H1 (cell line): ENCODE data around the gene GALNT1. TPM values are rescaled to one million over a fixed set of nuclear protein-coding genes. Genes with fewer than 3 reads are reported as not detected.

Source experiments
- CTCF ChIA-PET: fragments of 300-600 bp; sonication (Branson Sonifier 250); formaldehyde crosslinking; loops from one replicate; lab custom pipeline; 2021; ENCODE audit not compliant: partially characterized antibody; lab: Charles Lee
- POLR2A ChIA-PET: fragments of 300-600 bp; sonication (Branson Sonifier 250); formaldehyde crosslinking; loops from one replicate; lab custom pipeline; 2021; ENCODE audit warnings: inconsistent platforms; ENCODE audit not compliant: partially characterized antibody; lab: Charles Lee
- DNase-seq, 2 experiments: peaks; one replicate each; pipeline versions ENCODE4 v3.0.0 to v3.0.0-alpha.2; 2010 to 2022; ENCODE audit warnings: low spot score in 2 of 2, low read depth in 1 of 2, mixed read lengths in 1 of 2
- FAIRE-seq: peaks from 2 replicates; lab custom pipeline; 2011; peaks lifted over from hg19 to GRCh38; lab: Jason Lieb, UNC
- H2AFZ ChIP-seq: 2 replicates; pipeline ENCODE4 v1.8.1; 2012; ENCODE audit warnings: low read length, inconsistent platforms
- H2AK5ac ChIP-seq: 2 replicates; pipeline ENCODE4 v1.6.1; 2013; ENCODE audit warnings: low read depth, low read length
- H2BK120ac ChIP-seq: replicated peaks from 2 replicates; pipeline ENCODE3; 2013; ENCODE audit warnings: low read depth, low read length, inconsistent platforms
- H2BK12ac ChIP-seq: 2 replicates; pipeline ENCODE4 v1.6.1; 2013; ENCODE audit warnings: low read depth, low read length
- H2BK15ac ChIP-seq: 2 replicates; pipeline ENCODE4 v1.6.1; 2013; ENCODE audit warnings: low read length
- H2BK20ac ChIP-seq: 2 replicates; pipeline ENCODE4 v1.6.1; 2013; ENCODE audit warnings: low read length
- H2BK5ac ChIP-seq: 2 replicates; pipeline ENCODE4 v1.6.1; 2013; ENCODE audit warnings: low read depth, low read length
- H3K14ac ChIP-seq: 2 replicates; pipeline ENCODE4 v1.6.1; 2013; ENCODE audit warnings: inconsistent platforms; ENCODE audit not compliant: insufficient read length
- H3K18ac ChIP-seq: 2 replicates; pipeline ENCODE4 v1.6.1; 2013; ENCODE audit warnings: low read length; ENCODE audit errors: extremely low read depth
- H3K23ac ChIP-seq: 2 replicates; pipeline ENCODE4 v1.6.1; 2013; ENCODE audit warnings: inconsistent platforms; ENCODE audit not compliant: insufficient read length
- H3K23me2 ChIP-seq: 2 replicates; pipeline ENCODE4 v1.6.1; 2013; ENCODE audit warnings: low read depth, low read length
- H3K27ac ChIP-seq: 2 replicates; pipeline ENCODE4 v1.6.1; 2011; ENCODE audit warnings: low read depth, low read length, inconsistent platforms
- H3K27me3 ChIP-seq, 4 experiments: replicated peaks in 1 of 4; 1 replicate in 1 of 4; 2 replicates in 3 of 4; pipeline versions ENCODE4 v1.6.1 to v1.8.1; 2011 to 2013; ENCODE audit warnings: low read length in 3 of 4, mild to moderate bottlenecking in 3 of 4, inconsistent platforms in 2 of 4, mixed read lengths in 2 of 4, moderate library complexity in 1 of 4; ENCODE audit not compliant: control insufficient read depth in 3 of 4, insufficient read depth in 3 of 4; ENCODE audit errors: extremely low read depth in 1 of 4
- H3K36me3 ChIP-seq, 4 experiments: 2 replicates each; pipeline versions ENCODE4 v1.6.1 to v1.8.1; 2011 to 2013; ENCODE audit warnings: mild to moderate bottlenecking in 4 of 4, low read length in 3 of 4, moderate library complexity in 2 of 4, control low read depth in 1 of 4, inconsistent platforms in 1 of 4; ENCODE audit not compliant: insufficient read depth in 4 of 4, control insufficient read depth in 2 of 4
- H3K4ac ChIP-seq: replicated peaks from 2 replicates; pipeline ENCODE3; 2013; ENCODE audit warnings: low read length, low read depth, mixed read lengths, inconsistent platforms; ENCODE audit not compliant: insufficient read length
- H3K4me1 ChIP-seq, 4 experiments: replicated peaks in 1 of 4; 1 replicate in 1 of 4; 2 replicates in 3 of 4; pipeline versions ENCODE4 v1.6.1 to v1.8.1; 2011 to 2013; ENCODE audit warnings: low read length in 3 of 4, inconsistent platforms in 2 of 4, mixed read lengths in 1 of 4; ENCODE audit not compliant: insufficient read depth in 4 of 4, control insufficient read depth in 3 of 4
- H3K4me2 ChIP-seq, 2 experiments: 2 replicates each; pipeline versions ENCODE4 v1.6.1 to v1.8.1; 2011 to 2013; ENCODE audit warnings: low read depth in 2 of 2, low read length in 2 of 2, control low read depth in 1 of 2, inconsistent platforms in 1 of 2, mild to moderate bottlenecking in 1 of 2; ENCODE audit not compliant: insufficient read depth in 1 of 2
- H3K4me3 ChIP-seq, 4 experiments: fragments of 200-600, 300-600 bp in 1 of 4; sonication (generic), shearing (Covaris generic), sonication (Bioruptor Twin) in 1 of 4; 2 replicates each; pipeline versions ENCODE4 v1.5.1 to v1.8.1; 2011 to 2016; ENCODE audit warnings: low read length in 4 of 4, low read depth in 3 of 4, control low read depth in 2 of 4, inconsistent platforms in 2 of 4, mild to moderate bottlenecking in 2 of 4, mixed read lengths in 1 of 4, moderate library complexity in 1 of 4; ENCODE audit not compliant: insufficient read depth in 2 of 4; ENCODE audit errors: extremely low read depth in 1 of 4
- H3K56ac ChIP-seq: replicated peaks from 2 replicates; pipeline ENCODE3; 2013; ENCODE audit warnings: low read depth, mild to moderate bottlenecking, mixed read lengths, low read length, inconsistent platforms; ENCODE audit not compliant: insufficient read length
- H3K79me1 ChIP-seq: 2 replicates; pipeline ENCODE4 v1.6.1; 2013; ENCODE audit warnings: low read depth, low read length, control low read depth
- H3K79me2 ChIP-seq, 2 experiments: 2 replicates each; pipeline versions ENCODE4 v1.6.1 to v1.8.1; 2012 to 2013; ENCODE audit warnings: low read length in 2 of 2, mild to moderate bottlenecking in 2 of 2, inconsistent platforms in 1 of 2; ENCODE audit not compliant: insufficient read depth in 2 of 2, control insufficient read depth in 1 of 2
- H3K9ac ChIP-seq, 4 experiments: replicated peaks in 1 of 4; 1 replicate in 1 of 4; 2 replicates in 3 of 4; pipeline versions ENCODE4 v1.6.1 to v1.8.1; 2011 to 2013; ENCODE audit warnings: low read depth in 3 of 4, low read length in 3 of 4, control low read depth in 2 of 4, mild to moderate bottlenecking in 2 of 4, moderate library complexity in 2 of 4, inconsistent platforms in 1 of 4; ENCODE audit errors: extremely low read depth in 1 of 4
- H3K9me3 ChIP-seq, 2 experiments: 2 replicates each; pipeline versions ENCODE4 v1.6.1 to v1.8.1; 2012 to 2013; ENCODE audit warnings: mild to moderate bottlenecking in 2 of 2, moderate library complexity in 2 of 2, control low read depth in 1 of 2, inconsistent platforms in 1 of 2, low read depth in 1 of 2, low read length in 1 of 2, mixed read lengths in 1 of 2; ENCODE audit not compliant: insufficient read depth in 2 of 2
- H4K20me1 ChIP-seq, 2 experiments: replicated peaks in 1 of 2; 2 replicates each; pipeline versions ENCODE3 to v1.8.1; 2011 to 2013; ENCODE audit warnings: inconsistent platforms in 2 of 2, low read length in 2 of 2, mild to moderate bottlenecking in 1 of 2; ENCODE audit not compliant: insufficient read depth in 2 of 2, control insufficient read depth in 1 of 2
- H4K5ac ChIP-seq: 2 replicates; pipeline ENCODE4 v1.6.1; 2013; ENCODE audit warnings: low read length, low read depth, mixed read lengths, inconsistent platforms; ENCODE audit not compliant: insufficient read length
- H4K8ac ChIP-seq: 2 replicates; pipeline ENCODE4 v1.8.0; 2013; ENCODE audit warnings: mild to moderate bottlenecking, moderate library complexity, low read length, inconsistent platforms; ENCODE audit not compliant: insufficient read depth; ENCODE audit errors: extremely low read depth
- H4K91ac ChIP-seq: replicated peaks from 2 replicates; pipeline ENCODE3; 2013; ENCODE audit warnings: low read length, mixed read lengths, inconsistent platforms; ENCODE audit not compliant: insufficient read length
- EGR1 ChIP-seq: IDR thresholded peaks from 2 replicates; pipeline ENCODE4 v1.6.1; 2011; ENCODE audit warnings: low read depth, low read length, borderline replicate concordance
- HDAC2 ChIP-seq, 2 experiments: fragments of 300-600 bp in 1 of 2; sonication (generic) in 1 of 2; IDR thresholded peaks; 2 replicates each; pipeline ENCODE4 v1.6.1; 2011 to 2012; ENCODE audit warnings: low read depth in 2 of 2, low read length in 2 of 2, mild to moderate bottlenecking in 2 of 2, moderate library complexity in 2 of 2, borderline replicate concordance in 1 of 2, inconsistent platforms in 1 of 2
- HDAC6 ChIP-seq: IDR thresholded peaks from one replicate; pipeline ENCODE4 v1.7.1; 2012; ENCODE audit warnings: low read depth, mild to moderate bottlenecking, inconsistent platforms, low read length, moderate library complexity
- RAD21 ChIP-seq, 2 experiments: IDR thresholded peaks in 1 of 2; conservative IDR thresholded peaks in 1 of 2; 2 replicates each; pipeline ENCODE4 v1.6.1; 2011; ENCODE audit warnings: low read depth in 2 of 2, low read length in 2 of 2, improper control_type of control experiment in 1 of 2, inconsistent platforms in 1 of 2, mild to moderate bottlenecking in 1 of 2, moderate library complexity in 1 of 2
- SP1 ChIP-seq: IDR thresholded peaks from 2 replicates; pipeline ENCODE4 v1.6.1; 2011; ENCODE audit warnings: low read depth, low read length
- SUZ12 ChIP-seq: fragments of 200-600 bp; sonication (generic); IDR thresholded peaks from 2 replicates; pipeline ENCODE4 v1.6.1; 2012; ENCODE audit warnings: mild to moderate bottlenecking, inconsistent platforms, low read length, moderate library complexity, mixed read lengths
- WGBS, 2 experiments: shearing (Covaris generic) in 1 of 2; methylation state at CpG; one replicate each; pipeline versions ENCODE4 v1.1.6 to v1.1.7; 2013 to 2015; ENCODE audit warnings: low lambda C conversion rate in 2 of 2, mixed read lengths in 2 of 2, inconsistent platforms in 1 of 2, low coverage in 1 of 2, missing lambda C conversion rate in 1 of 2; ENCODE audit not compliant: insufficient replicate concordance in 2 of 2, insufficient coverage in 1 of 2, insufficient read length in 1 of 2; ENCODE audit errors: extremely low coverage in 1 of 2, missing lambda C conversion rate in 1 of 2; 5-methylcytosine and 5-hydroxymethylcytosine counted together
- polyA plus RNA-seq, 7 experiments: library from polyadenylated mRNA; depleted of rRNA in 3 of 7; stranded (reverse) in 5 of 7; unstranded in 2 of 7; fragments of >200 nt in 5 of 7; fragments of 200-250 nt in 2 of 7; gene quantifications; 1 replicate in 5 of 7; 2 replicates in 1 of 7; 4 replicates in 1 of 7; pipeline versions ENCODE4 v1.2.1 to v1.2.3, GENCODE V29; 2011 to 2013; ENCODE audit warnings: missing spikeins in 2 of 7, mixed read lengths in 2 of 7
- total RNA-seq: library from RNA; stranded (reverse); fragmentation: NEBNext Ultra II Directional; extraction: Animal tissue kit (Norgen Biotek cat#: 25700); gene quantifications from 2 replicates; pipeline ENCODE4 v1.2.1, GENCODE V29; 2021

GALNT1 gene
- total and polyA plus RNA-seq, 2 of the 8 experiments (the other 6 are each of a cell fraction or from before 2014, with no cell fraction given) = 22.4 to 101 TPM

DNA sequence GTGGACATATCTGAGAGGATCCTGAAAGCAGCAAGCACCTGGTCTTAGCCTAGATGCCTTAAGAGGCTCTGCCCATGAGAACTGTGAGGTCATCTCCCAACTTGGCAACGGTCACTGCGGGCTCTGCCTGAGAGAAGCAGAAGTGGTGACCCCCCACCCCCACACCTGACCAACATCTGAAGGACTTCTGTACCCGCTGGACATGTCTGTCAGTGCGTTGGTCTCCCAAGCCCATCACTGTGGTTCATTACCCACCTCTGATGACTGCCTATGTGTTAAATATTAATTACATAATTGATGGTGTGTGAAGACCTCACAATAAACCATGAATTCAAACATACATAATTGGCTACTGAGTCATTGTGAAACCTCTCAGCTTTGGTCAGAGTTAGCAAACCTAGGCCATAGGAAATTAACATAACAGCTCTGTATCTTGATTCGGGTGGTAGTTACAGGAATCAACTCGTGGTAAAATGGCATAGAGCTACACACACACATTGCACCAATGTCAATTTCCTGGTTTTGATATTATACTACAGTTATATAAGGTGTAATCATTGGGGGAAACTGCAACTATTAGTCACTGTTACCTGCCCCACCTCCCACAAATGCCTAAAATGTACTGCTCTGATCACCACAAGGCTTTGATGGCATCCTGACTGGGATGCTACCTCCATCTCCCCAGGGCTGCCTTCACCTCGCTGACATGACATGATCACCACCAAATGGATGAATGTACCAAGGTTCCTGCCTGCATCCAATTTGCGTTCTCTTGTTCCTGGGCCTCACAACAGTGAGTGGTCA is 4.3 kb upstream of the GALNT1 start:
- no peak overlapping the region for H4K5ac ChIP-seq
- no peak overlapping the region for H4K91ac ChIP-seq
- TF ChIP-seq HDAC2 (IDR thresholded peaks at IDR 0.05; ENCODE audit: borderline replicate concordance in 1 of 2, low read depth in 2 of 2, low read length in 2 of 2) (no peak), EGR1 (no peak), HDAC6 (no peak), SP1 (no peak), RAD21 (IDR thresholded peaks at IDR 0.05 in 1 of 2, conservative IDR thresholded peaks at IDR 0.05 in 1 of 2; ENCODE audit: low read depth in 2 of 2, low read length in 2 of 2) (no peak), SUZ12 (no peak)
- WGBS, 2 experiments = 89% methylated on average over 8 of the region's 8 CpGs; no CpG with 5 or more reads in 1 of the 2 experiments
- no peak overlapping the region for H3K4me3 ChIP-seq
- peak overlapping the region; percentile 72 for H3K23ac ChIP-seq
- FAIRE-seq (no peak), DNase-seq (no peak)
- H3K4ac ChIP-seq = no peak overlapping the region
- no peaks in the 10 kb centered on the region; a peak in 1 of 8 replicates for H3K36me3 ChIP-seq
- H4K20me1 ChIP-seq = no peaks in the 10 kb centered on the region
- no peak overlapping the region for H2BK12ac ChIP-seq
- H2AFZ ChIP-seq = no peak overlapping the region
- no peak overlapping the region for H2AK5ac ChIP-seq
- H2BK5ac ChIP-seq = no peak overlapping the region
- peaks cover 0 to 1% of the 10 kb centered on the region in 2 experiments; a peak in 2 of 4 replicates for H3K79me2 ChIP-seq
- peaks cover 0 to under 1% (median 0%) of the 10 kb centered on the region in 4 experiments; a peak in 2 of 7 replicates for H3K4me1 ChIP-seq
- no peak overlapping the region for H2BK120ac ChIP-seq
- H3K79me1 ChIP-seq = no peaks in the 10 kb centered on the region; the same call in 1 of the 2 replicates
- no peak overlapping the region for H3K4me2 ChIP-seq
- no peak overlapping the region for H2BK20ac ChIP-seq
- no peak overlapping the region for H4K8ac ChIP-seq
- peaks cover 0 to 3% (median 0%) of the 10 kb centered on the region in 4 experiments; a peak in 2 of 7 replicates for H3K27me3 ChIP-seq
- H3K27ac ChIP-seq = no peak overlapping the region
- ChIA-PET POLR2A (interaction anchor here (1.3 kb wide), 1 partner anchor 12 kb away, joined by 4 read pairs; no protein-coding TSS in a partner anchor), CTCF (interaction anchor here (0.6 to 1.1 kb wide), 3 partner anchors 131 to 191 kb away, joined by 3 read pairs; no protein-coding TSS in a partner anchor)
- H2BK15ac ChIP-seq = no peak overlapping the region
- no peak overlapping the region for H3K56ac ChIP-seq
- H3K9ac ChIP-seq = no peak overlapping the region
- no peaks in the 10 kb centered on the region; a peak in 3 of 4 replicates for H3K9me3 ChIP-seq
- H3K18ac ChIP-seq = no peak overlapping the region
- H3K23me2 ChIP-seq = peaks cover 2% of the 10 kb centered on the region
- no peak overlapping the region for H3K14ac ChIP-seq
